DOHH2 (cell line): ENCODE data around the gene RARB.

ENCODE experiments used
- EZH2phosphoT487 ChIP-seq: fragments of 200-600 bp; sonication (generic); IDR thresholded peaks from 2 replicates; pipeline ENCODE4 v1.6.1; 2017; ENCODE audit warnings: borderline replicate concordance, mild to moderate bottlenecking, antibody characterized with exemption, low read length, moderate library complexity, mixed read lengths
- TF ChIP-seq, protein P1 (sequence below): fragments of 200-600 bp; sonication (generic); IDR thresholded peaks from one replicate; pipeline ENCODE4 v1.5.1; 2014; ENCODE audit warnings: antibody characterized with exemption, mild to moderate bottlenecking, low read depth, low read length; ENCODE audit not compliant: poor library complexity, severe bottlenecking

DNA sequence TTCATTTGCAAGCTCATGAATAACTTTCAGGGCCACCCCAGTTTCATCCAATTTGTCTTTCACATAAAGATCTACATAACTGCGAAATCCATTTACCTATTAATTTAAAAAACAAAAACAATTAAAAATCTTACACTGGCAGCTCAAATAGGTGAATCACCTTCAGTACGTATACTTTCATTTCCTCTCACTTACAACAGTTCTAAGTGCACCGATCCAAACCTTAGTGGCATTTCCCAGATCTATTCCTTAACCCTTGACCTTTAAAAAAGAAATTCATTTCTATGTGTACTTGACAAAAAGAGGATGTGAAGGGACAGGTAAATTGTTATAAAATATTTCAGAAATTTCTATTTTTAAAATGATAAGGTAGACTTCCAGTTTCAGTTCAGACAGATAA lies 205.9 kb downstream of the RARB start:
- TF ChIP-seq, protein P1, sequence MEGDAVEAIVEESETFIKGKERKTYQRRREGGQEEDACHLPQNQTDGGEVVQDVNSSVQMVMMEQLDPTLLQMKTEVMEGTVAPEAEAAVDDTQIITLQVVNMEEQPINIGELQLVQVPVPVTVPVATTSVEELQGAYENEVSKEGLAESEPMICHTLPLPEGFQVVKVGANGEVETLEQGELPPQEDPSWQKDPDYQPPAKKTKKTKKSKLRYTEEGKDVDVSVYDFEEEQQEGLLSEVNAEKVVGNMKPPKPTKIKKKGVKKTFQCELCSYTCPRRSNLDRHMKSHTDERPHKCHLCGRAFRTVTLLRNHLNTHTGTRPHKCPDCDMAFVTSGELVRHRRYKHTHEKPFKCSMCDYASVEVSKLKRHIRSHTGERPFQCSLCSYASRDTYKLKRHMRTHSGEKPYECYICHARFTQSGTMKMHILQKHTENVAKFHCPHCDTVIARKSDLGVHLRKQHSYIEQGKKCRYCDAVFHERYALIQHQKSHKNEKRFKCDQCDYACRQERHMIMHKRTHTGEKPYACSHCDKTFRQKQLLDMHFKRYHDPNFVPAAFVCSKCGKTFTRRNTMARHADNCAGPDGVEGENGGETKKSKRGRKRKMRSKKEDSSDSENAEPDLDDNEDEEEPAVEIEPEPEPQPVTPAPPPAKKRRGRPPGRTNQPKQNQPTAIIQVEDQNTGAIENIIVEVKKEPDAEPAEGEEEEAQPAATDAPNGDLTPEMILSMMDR = no peak
- no peak for TF ChIP-seq EZH2phosphoT487
